DND-41 (cell line): Measurements from ENCODE around the gene NEU3.

ENCODE experiments used
- EZH2 ChIP-seq: IDR thresholded peaks from 3 replicates; pipeline ENCODE4 v1.6.1; 2012; ENCODE audit warnings: borderline replicate concordance, low read depth, mild to moderate bottlenecking, moderate library complexity, low read length, inconsistent platforms; ENCODE audit not compliant: severe bottlenecking
- TF ChIP-seq, protein P1 (sequence below): IDR thresholded peaks from 2 replicates; pipeline ENCODE4 v1.5.1; 2012; ENCODE audit warnings: borderline replicate concordance, low read length, moderate library complexity, mild to moderate bottlenecking; ENCODE audit not compliant: poor library complexity, severe bottlenecking; ENCODE audit errors: extremely low read depth

DNA sequence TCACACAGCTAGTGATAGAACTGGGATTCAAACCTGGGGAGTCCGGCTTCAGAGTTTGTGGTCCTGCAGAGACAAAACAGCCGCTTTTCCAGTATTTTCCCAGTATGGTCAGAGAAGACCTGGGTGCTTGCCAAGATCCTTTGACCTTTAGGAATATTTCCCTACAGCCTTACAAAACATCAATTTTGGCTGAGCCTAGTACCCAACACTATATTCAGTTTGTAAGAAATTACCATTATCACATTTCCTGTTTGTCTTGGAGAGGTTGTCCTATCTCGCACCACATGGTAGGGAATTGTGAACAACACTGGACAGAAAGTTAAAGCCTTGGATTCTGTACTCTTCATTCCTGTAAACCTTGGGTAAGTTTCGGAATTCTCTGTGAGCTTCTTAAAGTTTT lies 10.7 kb upstream of the NEU3 start:
- TF ChIP-seq, protein P1, sequence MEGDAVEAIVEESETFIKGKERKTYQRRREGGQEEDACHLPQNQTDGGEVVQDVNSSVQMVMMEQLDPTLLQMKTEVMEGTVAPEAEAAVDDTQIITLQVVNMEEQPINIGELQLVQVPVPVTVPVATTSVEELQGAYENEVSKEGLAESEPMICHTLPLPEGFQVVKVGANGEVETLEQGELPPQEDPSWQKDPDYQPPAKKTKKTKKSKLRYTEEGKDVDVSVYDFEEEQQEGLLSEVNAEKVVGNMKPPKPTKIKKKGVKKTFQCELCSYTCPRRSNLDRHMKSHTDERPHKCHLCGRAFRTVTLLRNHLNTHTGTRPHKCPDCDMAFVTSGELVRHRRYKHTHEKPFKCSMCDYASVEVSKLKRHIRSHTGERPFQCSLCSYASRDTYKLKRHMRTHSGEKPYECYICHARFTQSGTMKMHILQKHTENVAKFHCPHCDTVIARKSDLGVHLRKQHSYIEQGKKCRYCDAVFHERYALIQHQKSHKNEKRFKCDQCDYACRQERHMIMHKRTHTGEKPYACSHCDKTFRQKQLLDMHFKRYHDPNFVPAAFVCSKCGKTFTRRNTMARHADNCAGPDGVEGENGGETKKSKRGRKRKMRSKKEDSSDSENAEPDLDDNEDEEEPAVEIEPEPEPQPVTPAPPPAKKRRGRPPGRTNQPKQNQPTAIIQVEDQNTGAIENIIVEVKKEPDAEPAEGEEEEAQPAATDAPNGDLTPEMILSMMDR, result no peak
- TF ChIP-seq EZH2, result no peak
